ENCODE measurements around the gene CCND2.

GRCh38 chr12:4284306-4284705 is 10.7 kb downstream of the CCND2 start:
- TF ChIP-seq CTCF (IDR thresholded peaks at IDR 0.05; ENCODE audit: low read depth, low read length) (no peak), POLR2A (IDR thresholded peaks at IDR 0.05; ENCODE audit: extremely low read depth, insufficient read length) (no peak), MYC (IDR thresholded peaks at IDR 0.05; ENCODE audit: low read depth, low read length) (no peak)
- TF ChIP-seq, protein P1, sequence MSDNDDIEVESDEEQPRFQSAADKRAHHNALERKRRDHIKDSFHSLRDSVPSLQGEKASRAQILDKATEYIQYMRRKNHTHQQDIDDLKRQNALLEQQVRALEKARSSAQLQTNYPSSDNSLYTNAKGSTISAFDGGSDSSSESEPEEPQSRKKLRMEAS (IDR thresholded peaks at IDR 0.05; ENCODE audit: low read depth, low read length), result no peak
